ENCODE measurements around the gene GAS7.

GRCh38 chr17:9899280-9900043 lies 298.9 kb downstream of the GAS7 start:
- no peak for TF ChIP-seq EZH2 (IDR thresholded peaks at IDR 0.05; ENCODE audit: borderline replicate concordance, low read length)
- no peak for TF ChIP-seq CTCF (conservative IDR thresholded peaks at IDR 0.05 in 1 of 2, IDR thresholded peaks at IDR 0.05 in 1 of 2; ENCODE audit: extremely low read depth in 1 of 2, insufficient read depth in 1 of 2, low read depth in 1 of 2, low read length in 2 of 2)
